ENCODE results near the gene GGNBP2.

- TF ChIP-seq EZH2phosphoT487 (IDR thresholded peaks at IDR 0.05; ENCODE audit: insufficient read depth, low read depth) (no peak), EZH2 (IDR thresholded peaks at IDR 0.05; ENCODE audit: insufficient read depth, poor library complexity, severe bottlenecking) (no peak)
Measured at GRCh38 chr17:36599546-36600250, 55.0 kb downstream of the GGNBP2 start.
